WTC11 (cell line): ENCODE measurements around the gene COBL.

Experiments
- CREM ChIP-seq: sonication (generic); formaldehyde crosslinking; IDR thresholded peaks from 2 replicates; pipeline ENCODE4 v1.8.1; 2022; ENCODE audit warnings: mild to moderate bottlenecking, missing genetic modification reagents, moderate library complexity
- CTCF ChIP-seq: fragments of 200-600 bp; IDR thresholded peaks from 2 replicates; pipeline ENCODE4 v1.8.0; 2022; ENCODE audit warnings: antibody characterized with exemption
- FOXP4 ChIP-seq: sonication (generic); formaldehyde crosslinking; IDR thresholded peaks from 2 replicates; pipeline ENCODE4 v1.8.0; 2022; ENCODE audit warnings: mild to moderate bottlenecking, missing genetic modification reagents
- SP1 ChIP-seq: sonication (generic); formaldehyde crosslinking; conservative IDR thresholded peaks from 2 replicates; pipeline ENCODE4 v1.8.1; 2022; ENCODE audit warnings: missing genetic modification reagents

- TF ChIP-seq CTCF (no peak), SP1 (no peak), FOXP4 (CRISPR knock-in tag) (no peak), CREM (no peak)
Measured at GRCh38 chr7:51031216-51031615, 285.4 kb downstream of the COBL start.
